WTC11 (cell line): Measurements from ENCODE around the gene NAV2. TPM values are rescaled to one million over a fixed set of nuclear protein-coding genes. Genes with fewer than 3 reads are reported as not detected.

Experiments used
- ATAC-seq: fragments of 200-7000 bp; cut with Tn5 transposase; 2 replicates; pipeline ENCODE4 v1.10.0; 2021; ENCODE audit warnings: mild to moderate bottlenecking, moderate library complexity
- CTCF ChIA-PET: fragments of 300-600 bp; sonication (Branson Sonifier 250); formaldehyde crosslinking; loops from one replicate; lab custom pipeline; 2021; ENCODE audit warnings: antibody characterized with exemption; lab: Charles Lee
- POLR2A ChIA-PET: fragments of 350-600 bp; sonication (Branson Sonifier 250); formaldehyde crosslinking; loops from one replicate; lab custom pipeline; 2021; ENCODE audit warnings: antibody characterized with exemption; lab: Charles Lee
- DNase-seq: peaks from one replicate; pipeline ENCODE4 v3.0.0; 2021; ENCODE audit warnings: low spot score
- H3K27ac Mint-ChIP-seq: 2 replicates; pipeline ENCODE4 v1.8.0; 2021; ENCODE audit warnings: mixed read lengths
- H3K27me3 Mint-ChIP-seq: 2 replicates; pipeline ENCODE4 v1.8.0; 2021; ENCODE audit warnings: low read depth, mild to moderate bottlenecking, moderate library complexity, mixed read lengths
- H3K36me3 Mint-ChIP-seq: 2 replicates; pipeline ENCODE4 v1.8.0; 2021; ENCODE audit warnings: mixed read lengths
- H3K4me1 Mint-ChIP-seq: 2 replicates; pipeline ENCODE4 v1.8.0; 2022; ENCODE audit warnings: mixed read lengths
- H3K4me3 Mint-ChIP-seq: 2 replicates; pipeline ENCODE4 v1.8.0; 2021; ENCODE audit warnings: mild to moderate bottlenecking, moderate library complexity, mixed read lengths
- H3K9me3 Mint-ChIP-seq: 2 replicates; pipeline ENCODE4 v1.8.0; 2021; ENCODE audit warnings: mixed read lengths
- ETV6 ChIP-seq: sonication (generic); formaldehyde crosslinking; IDR thresholded peaks from 2 replicates; pipeline ENCODE4 v1.8.1; 2022; ENCODE audit warnings: mild to moderate bottlenecking, missing genetic modification reagents
- FOXP1 ChIP-seq: sonication (generic); formaldehyde crosslinking; IDR thresholded peaks from 2 replicates; pipeline ENCODE4 v1.8.0; 2022; ENCODE audit warnings: missing genetic modification reagents, mild to moderate bottlenecking, moderate library complexity, borderline replicate concordance
- GRHL2 ChIP-seq: fragments of 250-450 bp; sonication (Bioruptor Pico); IDR thresholded peaks from 2 replicates; pipeline ENCODE4 v1.8.0; 2022; ENCODE audit warnings: mild to moderate bottlenecking, moderate library complexity; ENCODE audit not compliant: insufficient replicate concordance, severe bottlenecking
- GTF2I ChIP-seq: fragments of 250-450 bp; sonication (Bioruptor Pico); conservative IDR thresholded peaks from 2 replicates; pipeline ENCODE4 v1.4.0; 2021; ENCODE audit warnings: mild to moderate bottlenecking
- IRF2 ChIP-seq: sonication (generic); formaldehyde crosslinking; IDR thresholded peaks from 2 replicates; pipeline ENCODE4 v1.8.0; 2022; ENCODE audit warnings: low read depth, missing genetic modification reagents, borderline replicate concordance
- JUN ChIP-seq: sonication (generic); formaldehyde crosslinking; IDR thresholded peaks from 2 replicates; pipeline ENCODE4 v1.8.0; 2023; ENCODE audit warnings: mild to moderate bottlenecking, missing genetic modification reagents
- MYBL2 ChIP-seq: sonication (generic); formaldehyde crosslinking; IDR thresholded peaks from 2 replicates; pipeline ENCODE4 v1.8.1; 2023; ENCODE audit warnings: mild to moderate bottlenecking, moderate library complexity, missing genetic modification reagents
- NFE2L1 ChIP-seq: sonication (generic); formaldehyde crosslinking; IDR thresholded peaks from 2 replicates; pipeline ENCODE4 v1.8.1; 2023; ENCODE audit warnings: missing genetic modification reagents
- NFYB ChIP-seq: sonication (generic); formaldehyde crosslinking; conservative IDR thresholded peaks from 2 replicates; pipeline ENCODE4 v1.8.0; 2022; ENCODE audit warnings: low read depth, missing genetic modification reagents
- RELA ChIP-seq: sonication (generic); formaldehyde crosslinking; IDR thresholded peaks from 2 replicates; pipeline ENCODE4 v1.8.1; 2022; ENCODE audit warnings: missing genetic modification reagents, mild to moderate bottlenecking, borderline replicate concordance
- RORB ChIP-seq: fragments of 250-450 bp; sonication (Bioruptor Pico); IDR thresholded peaks from 2 replicates; pipeline ENCODE4 v1.9.0; 2021; ENCODE audit warnings: mild to moderate bottlenecking
- SOX15 ChIP-seq: fragments of 250-450 bp; sonication (Bioruptor Pico); IDR thresholded peaks from 2 replicates; pipeline ENCODE4 v1.9.0; 2021; ENCODE audit warnings: mild to moderate bottlenecking
- SP1 ChIP-seq: sonication (generic); formaldehyde crosslinking; conservative IDR thresholded peaks from 2 replicates; pipeline ENCODE4 v1.8.1; 2022; ENCODE audit warnings: missing genetic modification reagents
- TEAD1 ChIP-seq: sonication (generic); formaldehyde crosslinking; IDR thresholded peaks from 2 replicates; pipeline ENCODE4 v1.8.0; 2022; ENCODE audit warnings: mild to moderate bottlenecking, missing genetic modification reagents
- ZNF219 ChIP-seq: sonication (generic); formaldehyde crosslinking; IDR thresholded peaks from 2 replicates; pipeline ENCODE4 v1.8.0; 2023; ENCODE audit warnings: missing genetic modification reagents, mild to moderate bottlenecking, borderline replicate concordance
- ZNF317 ChIP-seq: sonication (generic); formaldehyde crosslinking; IDR thresholded peaks from 2 replicates; pipeline ENCODE4 v1.8.1; 2023; ENCODE audit warnings: low read depth, mild to moderate bottlenecking, moderate library complexity, missing genetic modification reagents, borderline replicate concordance
- ZNF396 ChIP-seq: fragments of 250-450 bp; sonication (Bioruptor Pico); IDR thresholded peaks from 2 replicates; pipeline ENCODE4 v1.8.0; 2021; ENCODE audit warnings: mild to moderate bottlenecking, moderate library complexity, borderline replicate concordance
- ZNF423 ChIP-seq: fragments of 250-450 bp; sonication (Bioruptor Pico); IDR thresholded peaks from 2 replicates; pipeline ENCODE4 v2.1.2; 2022; ENCODE audit warnings: mild to moderate bottlenecking, moderate library complexity
- total RNA-seq: library from RNA; stranded (reverse); gene quantifications from 3 replicates; pipeline ENCODE4 v1.2.3, GENCODE V29; 2021
- TF ChIP-seq, protein P1 (sequence below): sonication (generic); formaldehyde crosslinking; IDR thresholded peaks from 2 replicates; pipeline ENCODE4 v1.8.1; 2023; ENCODE audit warnings: mild to moderate bottlenecking, missing genetic modification reagents, borderline replicate concordance
- TF ChIP-seq, protein P2 (sequence below): sonication (generic); formaldehyde crosslinking; IDR thresholded peaks from 2 replicates; pipeline ENCODE4 v1.8.0; 2022; ENCODE audit warnings: mild to moderate bottlenecking, missing genetic modification reagents

Gene NAV2
- total RNA-seq, 1 experiment from 2014 or later: 42.8 TPM

DNA sequence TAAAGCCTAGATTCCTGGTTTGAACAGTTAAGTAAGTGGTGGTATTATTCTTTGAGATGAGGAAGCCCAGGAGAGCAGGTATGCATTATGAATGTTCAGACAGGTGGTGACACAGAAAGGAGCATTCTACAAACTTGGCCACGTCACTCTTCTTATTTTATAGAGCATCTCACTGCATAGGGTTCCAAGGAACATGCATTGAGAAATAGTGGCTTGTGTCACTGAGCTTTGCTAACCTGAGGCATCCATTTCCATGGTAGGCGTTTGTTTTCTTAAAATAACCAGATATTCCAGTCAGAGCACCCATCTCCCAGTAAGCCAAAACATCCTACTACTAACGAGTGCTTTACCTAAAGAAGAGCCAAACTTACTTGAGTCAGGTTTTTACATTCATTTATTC lies 169.7 kb downstream of the NAV2 start (continued):
- no peak for TF ChIP-seq TEAD1 (CRISPR knock-in tag)
- no peak for TF ChIP-seq FOXP1 (CRISPR knock-in tag)
- TF ChIP-seq RORB: no peak
- no peak for TF ChIP-seq GTF2I (CRISPR knock-in tag)

DNA sequence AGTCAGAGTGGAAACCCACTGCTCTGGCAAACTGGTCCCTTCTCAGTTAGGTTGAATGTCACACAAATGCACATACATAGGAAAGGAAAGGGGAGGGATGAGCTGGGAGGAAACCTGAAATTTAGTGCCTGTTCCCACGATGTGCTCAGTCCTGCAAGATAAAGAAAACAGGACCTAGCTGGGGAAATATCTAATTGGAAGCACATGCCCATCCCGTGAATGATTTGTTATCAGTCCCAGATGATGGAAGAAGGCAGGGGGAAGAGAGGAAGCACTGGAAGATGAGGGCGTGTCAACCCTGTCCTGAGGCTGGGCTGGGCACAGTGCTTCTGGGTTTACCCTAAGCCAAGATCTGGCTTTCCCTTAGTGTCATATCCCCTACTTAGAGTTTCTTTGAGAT lies 173.9 kb downstream of the NAV2 start:
- ChIA-PET POLR2A (no interaction called here), CTCF (interaction anchor here (0.7 to 1.2 kb wide), 2 partner anchors 9 to 14 kb away, joined by 3 read pairs; no protein-coding TSS in a partner anchor)
- no peak for ATAC-seq

DNA sequence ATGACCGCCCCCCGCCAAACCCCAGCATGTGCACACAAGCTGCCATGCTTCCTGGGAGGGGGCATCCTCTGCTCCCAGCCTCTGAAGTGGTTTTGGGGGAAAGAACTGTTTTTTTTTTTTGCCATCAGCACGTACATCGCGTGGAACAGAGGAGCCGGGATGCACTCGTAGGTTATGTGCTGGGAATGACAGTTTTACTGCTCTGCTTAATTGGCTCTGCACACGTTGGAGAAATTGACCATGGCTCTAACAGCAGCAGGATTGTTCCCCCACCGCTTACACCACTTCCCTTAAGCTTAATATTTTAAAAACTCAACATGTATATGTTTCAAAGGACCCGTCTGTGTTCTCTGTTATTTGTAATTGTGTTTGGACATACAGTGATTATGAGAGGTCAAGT lies 175.2 kb downstream of the NAV2 start:
- DNase-seq (no peak), ATAC-seq (no peak)
- TF ChIP-seq SP1 (CRISPR knock-in tag) (no peak), IRF2 (CRISPR knock-in tag) (no peak), ETV6 (CRISPR knock-in tag) (no peak), GTF2I (CRISPR knock-in tag) (no peak), ZNF396 (CRISPR knock-in tag) (no peak), ZNF423 (CRISPR knock-in tag) (no peak), ZNF317 (CRISPR knock-in tag) (no peak)
- TF ChIP-seq, protein P1, sequence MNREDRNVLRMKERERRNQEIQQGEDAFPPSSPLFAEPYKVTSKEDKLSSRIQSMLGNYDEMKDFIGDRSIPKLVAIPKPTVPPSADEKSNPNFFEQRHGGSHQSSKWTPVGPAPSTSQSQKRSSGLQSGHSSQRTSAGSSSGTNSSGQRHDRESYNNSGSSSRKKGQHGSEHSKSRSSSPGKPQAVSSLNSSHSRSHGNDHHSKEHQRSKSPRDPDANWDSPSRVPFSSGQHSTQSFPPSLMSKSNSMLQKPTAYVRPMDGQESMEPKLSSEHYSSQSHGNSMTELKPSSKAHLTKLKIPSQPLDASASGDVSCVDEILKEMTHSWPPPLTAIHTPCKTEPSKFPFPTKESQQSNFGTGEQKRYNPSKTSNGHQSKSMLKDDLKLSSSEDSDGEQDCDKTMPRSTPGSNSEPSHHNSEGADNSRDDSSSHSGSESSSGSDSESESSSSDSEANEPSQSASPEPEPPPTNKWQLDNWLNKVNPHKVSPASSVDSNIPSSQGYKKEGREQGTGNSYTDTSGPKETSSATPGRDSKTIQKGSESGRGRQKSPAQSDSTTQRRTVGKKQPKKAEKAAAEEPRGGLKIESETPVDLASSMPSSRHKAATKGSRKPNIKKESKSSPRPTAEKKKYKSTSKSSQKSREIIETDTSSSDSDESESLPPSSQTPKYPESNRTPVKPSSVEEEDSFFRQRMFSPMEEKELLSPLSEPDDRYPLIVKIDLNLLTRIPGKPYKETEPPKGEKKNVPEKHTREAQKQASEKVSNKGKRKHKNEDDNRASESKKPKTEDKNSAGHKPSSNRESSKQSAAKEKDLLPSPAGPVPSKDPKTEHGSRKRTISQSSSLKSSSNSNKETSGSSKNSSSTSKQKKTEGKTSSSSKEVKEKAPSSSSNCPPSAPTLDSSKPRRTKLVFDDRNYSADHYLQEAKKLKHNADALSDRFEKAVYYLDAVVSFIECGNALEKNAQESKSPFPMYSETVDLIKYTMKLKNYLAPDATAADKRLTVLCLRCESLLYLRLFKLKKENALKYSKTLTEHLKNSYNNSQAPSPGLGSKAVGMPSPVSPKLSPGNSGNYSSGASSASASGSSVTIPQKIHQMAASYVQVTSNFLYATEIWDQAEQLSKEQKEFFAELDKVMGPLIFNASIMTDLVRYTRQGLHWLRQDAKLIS (CRISPR knock-in tag): no peak
- H3K36me3 Mint-ChIP-seq: peaks cover 34% of the 10 kb centered on the region
- H3K27ac Mint-ChIP-seq: no peak overlapping the region
- ChIA-PET CTCF (interaction anchor here (0.6 to 1.6 kb wide), 4 partner anchors 15 to 183 kb away, joined by 3 to 4 read pairs (median 3); no protein-coding TSS in a partner anchor), POLR2A (no interaction called here)
- no peaks in the 10 kb centered on the region for H3K27me3 Mint-ChIP-seq
- peaks cover 4% of the 10 kb centered on the region for H3K9me3 Mint-ChIP-seq
- H3K4me3 Mint-ChIP-seq: no peak overlapping the region
- peaks cover 18% of the 10 kb centered on the region for H3K4me1 Mint-ChIP-seq

More for the DNA sequence above, 173.9 kb downstream of the NAV2 start:
- H3K36me3 Mint-ChIP-seq: peaks cover 35% of the 10 kb centered on the region
- H3K4me3 Mint-ChIP-seq: no peak overlapping the region
- peaks cover 10% of the 10 kb centered on the region for H3K4me1 Mint-ChIP-seq
- H3K27me3 Mint-ChIP-seq: no peaks in the 10 kb centered on the region
- TF ChIP-seq RELA (CRISPR knock-in tag) (no peak), SOX15 (no peak), ZNF396 (CRISPR knock-in tag) (no peak), NFE2L1 (CRISPR knock-in tag) (no peak), MYBL2 (no peak), JUN (CRISPR knock-in tag) (no peak), NFYB (CRISPR knock-in tag) (no peak), GRHL2 (CRISPR knock-in tag) (no peak), ZNF219 (CRISPR knock-in tag) (no peak)
- TF ChIP-seq, protein P2, sequence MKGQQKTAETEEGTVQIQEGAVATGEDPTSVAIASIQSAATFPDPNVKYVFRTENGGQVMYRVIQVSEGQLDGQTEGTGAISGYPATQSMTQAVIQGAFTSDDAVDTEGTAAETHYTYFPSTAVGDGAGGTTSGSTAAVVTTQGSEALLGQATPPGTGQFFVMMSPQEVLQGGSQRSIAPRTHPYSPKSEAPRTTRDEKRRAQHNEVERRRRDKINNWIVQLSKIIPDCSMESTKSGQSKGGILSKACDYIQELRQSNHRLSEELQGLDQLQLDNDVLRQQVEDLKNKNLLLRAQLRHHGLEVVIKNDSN (CRISPR knock-in tag): no peak
- no peak for DNase-seq
- H3K9me3 Mint-ChIP-seq: no peaks in the 10 kb centered on the region
- no peak overlapping the region for H3K27ac Mint-ChIP-seq
